GM13976 (cell line): ENCODE data around the gene YY1.
"Not testable (repeated sequence)": the region's sequence is repeated elsewhere in the genome, so short reads cannot be mapped to it uniquely, and the experiment has no call there.

Source experiments
- DNase-seq: peaks from one replicate; pipeline ENCODE4 v3.0.0; 2012; ENCODE audit warnings: low spot score
- in situ Hi-C: fragments of 300-500 bp; cut with MboI; formaldehyde crosslinking; loops from one replicate; pipeline ENCODE4 v1.12.0; 2022; ENCODE audit warnings: low sequenced_read_pairs, mixed read lengths, inconsistent platforms; ENCODE audit not compliant: unreplicated experiment
- TF ChIP-seq, protein P1 (sequence below): IDR thresholded peaks from 2 replicates; pipeline ENCODE4 v1.5.1; 2012; ENCODE audit warnings: borderline replicate concordance, mild to moderate bottlenecking; ENCODE audit not compliant: insufficient read depth; ENCODE audit errors: extremely low read depth, missing control alignments, control extremely low read depth

YY1 gene

DNA sequence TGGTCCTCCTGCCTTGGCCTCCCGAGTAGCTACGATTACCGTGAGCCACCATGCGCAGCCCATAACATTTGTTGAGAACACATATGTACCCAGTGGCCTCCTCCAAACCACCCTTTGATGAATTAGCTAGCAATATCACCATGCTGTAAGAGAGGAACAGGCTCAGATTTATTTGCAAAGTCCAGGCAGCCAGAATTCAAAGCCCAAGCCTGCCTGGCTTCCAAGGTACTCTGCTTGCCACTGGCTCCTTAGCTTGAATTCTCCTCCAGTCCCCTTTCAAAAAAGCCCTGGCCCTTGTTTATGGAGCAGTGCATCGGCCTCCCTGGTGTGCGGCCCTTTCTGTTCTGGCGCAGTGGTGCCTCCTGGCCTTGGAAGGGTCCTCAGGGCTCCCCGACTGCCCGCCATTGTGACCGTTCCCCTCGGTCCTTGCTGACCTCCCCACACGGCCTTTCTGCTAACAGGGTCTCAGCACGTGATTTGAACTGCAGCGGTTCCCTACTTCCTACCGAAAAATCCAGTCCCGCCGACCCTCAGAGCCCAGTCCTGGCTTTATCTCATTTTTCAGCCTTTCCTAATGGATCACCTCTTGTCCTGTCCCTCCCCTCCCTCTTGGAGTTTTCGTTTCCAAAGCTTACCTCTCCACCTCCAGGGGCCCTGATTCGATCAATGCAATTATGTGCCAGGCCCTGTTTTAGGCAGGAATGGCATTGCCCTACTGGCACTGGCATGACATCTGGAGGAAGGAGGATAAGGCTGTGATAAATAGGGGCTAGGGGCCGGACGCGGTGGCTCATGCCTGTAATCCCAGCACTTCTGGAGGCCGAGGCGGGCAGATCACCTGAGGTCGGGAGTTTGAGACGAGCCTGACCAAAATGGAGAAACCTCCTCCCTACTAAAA lies 45.3 kb downstream of the YY1 start:
- in situ Hi-C loops = loop anchor here (25.0 kb wide), 1 partner anchor 353 kb away; no protein-coding TSS in a partner anchor
- TF ChIP-seq, protein P1, sequence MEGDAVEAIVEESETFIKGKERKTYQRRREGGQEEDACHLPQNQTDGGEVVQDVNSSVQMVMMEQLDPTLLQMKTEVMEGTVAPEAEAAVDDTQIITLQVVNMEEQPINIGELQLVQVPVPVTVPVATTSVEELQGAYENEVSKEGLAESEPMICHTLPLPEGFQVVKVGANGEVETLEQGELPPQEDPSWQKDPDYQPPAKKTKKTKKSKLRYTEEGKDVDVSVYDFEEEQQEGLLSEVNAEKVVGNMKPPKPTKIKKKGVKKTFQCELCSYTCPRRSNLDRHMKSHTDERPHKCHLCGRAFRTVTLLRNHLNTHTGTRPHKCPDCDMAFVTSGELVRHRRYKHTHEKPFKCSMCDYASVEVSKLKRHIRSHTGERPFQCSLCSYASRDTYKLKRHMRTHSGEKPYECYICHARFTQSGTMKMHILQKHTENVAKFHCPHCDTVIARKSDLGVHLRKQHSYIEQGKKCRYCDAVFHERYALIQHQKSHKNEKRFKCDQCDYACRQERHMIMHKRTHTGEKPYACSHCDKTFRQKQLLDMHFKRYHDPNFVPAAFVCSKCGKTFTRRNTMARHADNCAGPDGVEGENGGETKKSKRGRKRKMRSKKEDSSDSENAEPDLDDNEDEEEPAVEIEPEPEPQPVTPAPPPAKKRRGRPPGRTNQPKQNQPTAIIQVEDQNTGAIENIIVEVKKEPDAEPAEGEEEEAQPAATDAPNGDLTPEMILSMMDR = no peak
- DNase-seq = no peak

DNA sequence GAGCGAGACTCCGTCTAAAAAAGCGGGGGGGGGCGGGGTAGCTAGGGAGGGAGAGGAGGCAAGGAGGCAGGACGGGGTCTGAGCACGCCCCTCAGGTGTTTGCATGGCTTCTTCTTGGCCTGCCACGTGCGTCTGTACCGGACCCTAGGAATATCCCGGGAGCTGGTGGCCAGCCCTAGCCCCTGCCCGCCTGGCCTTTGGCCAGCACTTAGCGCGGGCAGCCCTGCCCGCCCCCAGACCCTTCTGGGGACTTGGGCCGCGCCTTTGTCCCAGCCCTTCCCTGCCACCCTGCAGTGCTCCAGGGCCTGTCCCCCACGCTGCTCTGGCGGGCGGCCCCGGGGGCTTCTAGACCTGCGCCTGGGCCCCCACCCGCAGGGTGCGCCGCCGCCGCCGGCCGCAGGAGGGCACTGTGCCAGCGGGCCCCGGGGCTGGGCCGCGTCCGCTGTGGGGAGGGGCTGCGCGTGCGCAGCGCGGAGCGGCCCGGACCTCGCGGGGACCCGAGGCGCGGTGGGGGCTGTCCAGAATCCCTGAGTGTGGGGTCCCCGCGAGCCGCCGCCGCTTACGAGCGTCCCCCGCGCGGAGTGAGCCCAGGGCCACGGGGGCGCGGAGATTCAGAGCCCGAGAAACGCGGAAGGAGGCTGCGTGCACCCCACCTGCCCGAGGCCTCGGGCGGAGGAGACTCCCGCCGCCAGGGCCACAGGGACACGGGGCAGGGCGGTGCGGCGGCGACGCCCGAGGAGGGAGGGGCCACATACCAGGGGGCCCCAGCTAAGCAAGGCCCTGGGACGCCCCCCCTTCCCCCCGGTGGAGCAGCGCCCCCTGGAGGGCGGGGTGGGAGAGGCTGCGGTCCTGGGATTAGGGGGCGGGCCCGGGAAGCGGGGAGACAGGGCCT lies 46.3 kb downstream of the YY1 start:
- TF ChIP-seq, protein P1 = peak; percentile 95
- DNase-seq = peak; percentile 97
- in situ Hi-C loops = loop anchor here (25.0 kb wide), 1 partner anchor 352 kb away; no protein-coding TSS in a partner anchor

DNA sequence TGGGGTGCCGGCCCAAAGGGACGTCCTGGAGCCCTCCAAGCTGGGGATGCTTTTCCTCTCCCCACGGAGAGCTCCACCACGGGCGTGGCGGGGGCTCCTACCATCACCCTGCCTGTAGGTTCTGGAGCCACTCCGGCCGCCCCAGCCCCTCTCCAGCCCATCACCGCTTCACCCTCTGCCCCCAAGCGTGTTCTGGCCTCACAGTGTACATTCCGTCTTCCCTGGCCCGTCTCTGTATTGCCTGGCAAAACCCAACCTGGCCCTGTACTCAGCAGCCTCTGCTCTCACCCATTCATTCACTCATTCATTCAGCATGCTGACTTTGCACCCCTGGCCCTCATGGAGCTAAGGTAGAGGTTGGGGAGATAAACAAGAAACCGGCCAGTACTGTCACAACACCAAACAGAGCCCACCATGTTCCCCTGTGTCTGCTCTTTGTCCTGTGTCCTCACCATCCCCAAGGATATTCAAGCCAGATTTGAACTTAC lies 47.0 kb downstream of the YY1 start:
- in situ Hi-C loops = loop anchor here (25.0 kb wide), 1 partner anchor 351 kb away; no protein-coding TSS in a partner anchor
- TF ChIP-seq, protein P1 = no peak
- DNase-seq = no peak

DNA sequence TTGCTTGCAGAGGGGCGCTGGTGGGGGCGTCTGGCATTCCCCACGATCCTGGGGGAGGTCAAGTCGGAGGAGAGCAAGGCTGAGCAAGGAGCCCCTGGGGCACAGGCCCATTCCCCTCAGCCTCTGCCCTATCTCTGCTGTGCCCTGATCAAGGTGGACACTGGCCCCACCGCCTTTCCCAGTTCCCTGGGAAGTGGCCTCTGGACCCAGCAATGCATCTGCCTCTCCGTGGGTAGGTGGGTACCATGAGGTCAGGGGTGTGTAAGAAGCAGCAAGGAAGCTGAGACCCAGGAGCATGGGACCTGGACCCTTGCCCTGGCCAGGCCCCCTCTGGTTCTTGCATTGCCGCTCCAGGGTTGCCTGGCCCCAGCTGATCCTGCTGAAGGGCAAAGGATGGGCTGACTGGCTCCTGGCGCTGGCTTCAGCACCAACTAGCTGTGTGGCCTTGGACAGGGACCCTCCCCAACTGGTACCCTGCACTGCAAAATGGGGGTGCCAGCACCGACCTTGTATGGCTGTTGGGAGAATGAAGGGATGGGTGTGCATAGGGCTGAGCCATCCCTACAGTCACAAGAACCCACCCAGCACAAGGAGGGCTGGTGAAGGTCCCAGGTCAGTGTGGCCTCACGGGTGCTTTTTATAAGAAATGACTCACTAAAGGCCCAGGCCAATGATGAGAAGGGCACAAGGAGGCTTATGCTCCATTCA lies 47.7 kb downstream of the YY1 start:
- no peak for DNase-seq
- TF ChIP-seq, protein P1 = no peak
- in situ Hi-C loops = loop anchor here (25.0 kb wide), 1 partner anchor 351 kb away; no protein-coding TSS in a partner anchor

DNA sequence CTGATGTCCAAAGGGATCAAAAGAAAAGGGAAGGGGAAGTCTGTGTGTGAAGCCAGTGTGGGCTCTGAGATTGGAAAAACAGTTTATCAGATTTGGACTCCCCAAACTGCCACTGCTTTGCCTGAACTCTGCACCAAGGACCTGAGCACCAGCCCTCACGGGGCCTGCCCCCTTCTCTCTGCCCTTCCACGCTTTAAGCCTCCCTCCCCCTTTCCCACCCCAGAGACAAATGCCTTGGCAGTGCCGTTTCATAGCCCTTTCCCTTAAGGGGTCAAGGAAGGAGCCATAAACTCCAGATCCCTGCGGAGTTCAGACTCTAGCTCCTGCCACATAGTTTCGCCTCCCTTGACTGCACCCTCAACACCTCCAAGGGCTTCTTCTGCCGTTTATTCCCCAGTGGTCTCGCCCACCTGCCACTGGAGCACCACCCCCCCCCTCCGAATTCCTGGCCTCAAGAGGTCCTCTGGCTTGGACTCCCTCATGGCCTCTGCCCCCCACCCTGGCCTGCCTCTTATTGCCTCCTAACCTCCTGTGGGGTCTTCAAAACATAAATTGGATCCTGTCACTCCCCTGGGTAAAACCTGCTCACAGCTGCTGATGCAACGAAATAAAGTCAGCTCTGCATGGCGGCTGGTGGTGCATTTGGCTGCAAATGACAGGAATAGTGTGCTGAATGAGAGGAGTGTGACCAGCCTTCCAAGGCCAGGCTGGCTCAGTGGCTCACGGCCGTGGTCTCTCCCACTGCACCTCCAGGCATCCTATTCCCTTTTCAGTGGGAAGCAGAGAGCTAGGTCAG lies 48.5 kb downstream of the YY1 start:
- no peak for DNase-seq
- TF ChIP-seq, protein P1 = no peak
- in situ Hi-C loops = loop anchor here (25.0 kb wide), 1 partner anchor 350 kb away; no protein-coding TSS in a partner anchor

DNA sequence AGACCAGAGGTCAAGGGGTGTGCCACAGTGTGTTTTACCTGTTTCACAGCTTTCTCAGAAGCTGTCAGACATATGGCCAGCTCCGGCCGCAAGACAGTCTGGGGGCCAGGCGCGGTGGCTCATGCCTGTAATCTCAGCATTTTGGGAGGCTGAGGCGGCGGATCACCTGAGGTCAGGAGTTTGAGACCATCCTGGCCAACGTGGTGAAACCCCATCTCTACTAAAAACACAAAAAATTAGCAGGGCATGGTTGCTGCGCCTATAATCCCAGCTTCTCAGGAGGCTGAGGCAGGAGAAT lies 49.0 kb downstream of the YY1 start:
- in situ Hi-C loops = loop anchor here (25.0 kb wide), 1 partner anchor 349 kb away; no protein-coding TSS in a partner anchor
- DNase-seq = not testable (repeated sequence)
